C1 segment of cervical spinal cord (tissue), 14 donors: ENCODE measurements around the gene WWC1.
"Not testable (repeated sequence)": the region's sequence is repeated elsewhere in the genome, so short reads cannot be mapped to it uniquely, and the experiment has no call there.

ENCODE experiments used
- DNase-seq, 14 donors: peaks; one replicate each; lab custom pipeline; 2025; lab: John Stamatoyannopoulos, UW

The WWC1 gene

DNA sequence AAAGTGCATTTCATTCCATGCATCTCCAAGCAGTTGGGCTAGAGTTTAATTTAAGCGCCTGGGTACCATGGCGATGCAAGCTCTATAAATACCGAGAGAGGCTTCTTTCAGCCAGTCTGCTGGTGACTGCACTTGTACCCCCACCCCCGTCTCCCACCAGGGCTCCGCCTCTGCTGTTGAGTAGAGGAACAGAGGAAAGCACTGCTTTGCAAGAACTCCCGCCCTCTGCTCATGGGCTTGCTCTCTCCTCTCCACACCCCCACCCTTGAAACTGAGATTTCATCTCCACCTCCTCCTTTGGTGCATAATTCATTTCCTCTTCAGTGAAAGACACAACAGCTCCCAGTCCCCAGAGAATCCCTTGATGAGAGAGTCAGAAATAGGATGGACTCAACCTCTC lies 5.1 kb upstream of the WWC1 start:
- DNase-seq, result no peak

DNA sequence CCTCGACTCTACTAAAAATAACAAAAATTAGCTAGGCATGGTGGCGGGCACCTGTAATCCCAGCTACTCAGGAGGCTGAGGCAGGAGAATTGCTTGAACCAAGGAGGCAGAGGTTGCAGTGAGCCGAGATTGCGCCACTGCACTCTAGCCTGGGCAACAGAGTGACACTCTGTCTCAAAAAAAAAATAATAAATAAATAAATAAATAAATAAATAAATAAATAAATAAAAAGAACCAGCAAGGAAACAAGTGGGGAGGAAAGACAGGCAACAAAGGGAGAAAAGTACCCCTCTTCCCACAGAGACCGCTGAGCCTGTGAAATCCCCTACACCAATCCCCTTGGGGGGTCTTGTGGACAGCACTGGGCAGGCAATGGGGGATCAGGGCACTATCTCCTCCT lies 4.6 kb upstream of the WWC1 start:
- DNase-seq, result not testable (repeated sequence)

DNA sequence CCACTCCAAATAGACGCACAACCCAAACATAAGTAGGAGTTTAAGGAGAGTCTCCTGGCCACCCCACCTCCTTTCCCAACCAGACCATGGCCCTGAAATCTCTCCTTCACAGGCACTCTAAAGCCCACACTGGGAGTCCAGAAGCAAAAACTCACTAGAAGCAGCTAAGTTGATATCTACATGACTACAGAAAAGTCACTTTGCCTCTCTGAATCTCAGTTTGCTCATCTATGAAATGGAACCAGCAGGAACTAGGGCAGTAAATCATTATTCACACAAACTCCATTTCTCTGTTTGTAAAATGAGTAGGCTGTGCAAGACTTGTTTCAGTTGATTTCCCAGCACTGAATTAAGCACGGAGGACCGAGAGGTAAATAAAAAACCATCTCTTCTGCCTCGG lies 4.1 kb upstream of the WWC1 start:
- DNase-seq, result no peak

DNA sequence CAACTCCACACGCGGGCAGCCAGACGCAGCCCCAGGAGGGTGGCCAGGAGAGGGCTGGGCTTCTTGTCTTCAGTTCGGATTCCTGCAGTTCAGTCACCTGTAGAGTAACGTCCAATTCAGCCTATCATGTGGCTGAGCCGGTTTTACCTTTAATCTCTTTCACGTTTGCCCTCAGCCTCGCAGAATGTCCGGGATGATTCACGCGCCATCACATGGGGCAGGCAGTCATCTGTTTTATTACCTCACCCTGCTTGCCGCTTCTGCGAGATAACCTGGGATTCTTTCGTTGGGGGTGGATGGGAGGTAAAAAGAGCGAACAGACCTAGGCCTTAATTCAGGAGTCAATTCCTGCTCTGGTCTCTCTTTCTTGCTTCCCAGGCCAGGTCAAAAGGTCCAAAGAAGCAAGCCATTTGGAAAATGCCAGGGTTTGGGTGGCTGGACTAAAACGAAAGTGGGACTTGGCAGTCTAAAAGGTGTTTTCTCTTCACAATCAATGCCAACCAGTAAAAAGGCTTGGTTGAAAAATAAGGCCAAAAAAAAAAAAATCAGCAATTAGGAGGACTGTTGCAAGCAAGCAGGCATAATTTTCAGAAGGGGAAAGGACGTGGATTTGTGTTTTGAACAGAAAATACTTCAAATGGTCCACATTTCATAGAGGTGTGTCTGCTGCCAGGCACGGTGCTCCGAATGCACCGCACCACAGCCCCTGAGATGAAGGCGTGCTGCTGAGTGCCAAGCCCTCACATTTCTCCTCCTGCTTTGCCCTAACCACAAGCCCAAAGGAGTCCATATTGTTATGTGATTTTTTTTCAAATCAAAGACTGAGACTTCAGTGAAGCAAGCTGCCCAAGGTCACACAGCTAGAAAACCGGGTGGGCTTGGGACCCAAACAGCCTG lies 2.8 kb upstream of the WWC1 start:
- DNase-seq, result peak in 4 of 14 donors; percentile 10 to 43 (median 24)

DNA sequence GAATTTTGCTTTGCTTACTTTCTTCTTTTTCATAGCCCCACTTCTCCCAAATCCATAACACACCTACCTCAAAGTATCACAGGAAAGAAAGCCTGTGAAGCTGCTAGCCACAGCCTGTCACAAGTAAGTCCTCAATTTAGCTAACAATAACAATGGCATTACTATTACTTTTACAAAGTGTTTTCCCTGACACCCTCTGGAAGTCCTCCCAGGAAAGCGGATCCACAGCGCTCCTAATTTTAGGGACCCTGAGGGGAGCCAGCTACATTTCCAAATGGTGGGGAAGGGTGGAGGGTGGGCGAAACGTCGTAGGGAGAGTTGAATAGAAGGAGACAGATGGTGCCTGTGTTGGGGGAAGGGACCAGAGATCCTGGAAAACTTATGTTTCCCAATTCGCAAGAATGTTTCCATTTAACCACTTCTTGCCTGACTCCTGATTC lies 523 bp upstream of the WWC1 start:
- no peak for DNase-seq

DNA sequence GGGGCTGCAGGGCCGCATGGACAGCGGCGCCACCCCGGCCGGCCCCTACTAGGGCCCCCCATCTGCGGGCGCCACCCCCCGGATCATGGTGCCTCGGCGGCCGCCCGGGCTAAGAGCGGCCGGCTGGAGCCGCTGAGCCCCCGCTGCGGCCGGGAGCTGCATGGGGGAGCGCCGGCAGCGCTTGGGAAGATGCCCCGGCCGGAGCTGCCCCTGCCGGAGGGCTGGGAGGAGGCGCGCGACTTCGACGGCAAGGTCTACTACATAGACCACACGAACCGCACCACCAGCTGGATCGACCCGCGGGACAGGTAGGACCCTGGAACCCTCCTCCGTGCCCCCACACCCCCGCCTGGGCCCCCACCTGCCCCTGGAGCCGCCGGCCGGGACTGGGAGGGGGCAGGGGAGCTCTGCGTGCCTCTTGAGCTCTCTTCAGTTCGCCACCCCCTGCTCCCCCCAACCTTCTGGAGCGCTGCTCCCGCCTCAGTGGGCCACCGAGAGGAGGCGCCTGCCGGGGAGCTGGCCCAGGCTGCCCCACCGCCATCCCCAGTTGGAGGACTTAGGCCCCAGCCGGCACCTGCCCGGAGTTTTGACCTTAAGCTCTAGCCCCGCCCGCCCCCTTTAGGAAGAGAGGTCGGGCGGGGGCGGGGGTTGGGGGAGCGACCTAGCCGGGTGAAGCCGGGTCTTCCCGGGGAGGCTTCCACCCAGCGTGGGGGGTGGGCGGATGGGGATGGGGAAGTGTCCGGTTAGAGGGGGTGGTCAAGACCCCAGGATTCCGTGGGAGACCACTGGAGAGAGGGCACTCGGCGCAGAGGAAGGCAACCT lies 730 bp downstream of the WWC1 start:
- peak in 2 of 14 donors; percentile 42 to 56 for DNase-seq

DNA sequence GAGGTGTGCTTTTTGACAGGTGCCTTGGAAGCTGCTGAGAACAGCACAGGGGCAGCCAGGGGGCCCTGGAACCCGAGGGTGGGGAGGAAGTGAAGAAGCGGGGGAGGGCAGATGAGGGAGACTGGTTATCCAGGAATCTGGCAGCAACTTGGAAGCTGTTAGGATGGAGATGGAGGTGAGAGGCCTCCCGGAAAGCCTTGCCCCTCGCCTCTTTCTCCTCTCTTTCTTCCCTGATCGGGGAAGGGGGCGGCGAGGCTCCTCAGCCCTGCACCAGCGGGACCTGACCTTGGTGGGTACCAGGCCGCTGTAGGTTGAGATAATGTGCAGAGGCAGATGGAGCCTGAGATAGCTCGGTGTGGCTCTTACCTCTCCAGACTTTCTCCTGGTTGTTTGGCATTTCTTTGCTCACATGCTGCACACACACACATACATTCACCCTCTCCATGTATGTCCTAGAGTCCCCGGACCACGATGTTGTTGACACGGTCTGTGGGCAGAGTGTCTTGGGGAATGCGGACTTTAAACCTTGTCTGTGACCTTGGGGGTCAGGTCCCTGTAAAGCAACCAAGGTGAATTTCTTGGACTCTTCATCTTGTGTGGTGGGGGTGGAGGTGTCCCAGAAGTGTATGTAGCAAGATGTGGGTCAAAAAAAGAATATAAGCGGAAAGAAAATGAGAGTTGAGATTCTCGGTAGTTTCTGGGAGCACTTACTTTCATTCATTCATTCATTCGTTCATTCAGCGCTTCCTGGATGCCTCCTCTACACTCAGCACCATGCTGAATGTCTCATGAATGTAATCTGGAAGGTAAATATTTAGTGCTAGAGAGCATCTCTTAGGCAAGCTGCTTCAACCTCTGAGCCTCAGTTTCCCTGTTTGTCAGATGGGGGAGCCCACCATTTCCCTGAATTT lies 1.6 kb downstream of the WWC1 start:
- no peak for DNase-seq

DNA sequence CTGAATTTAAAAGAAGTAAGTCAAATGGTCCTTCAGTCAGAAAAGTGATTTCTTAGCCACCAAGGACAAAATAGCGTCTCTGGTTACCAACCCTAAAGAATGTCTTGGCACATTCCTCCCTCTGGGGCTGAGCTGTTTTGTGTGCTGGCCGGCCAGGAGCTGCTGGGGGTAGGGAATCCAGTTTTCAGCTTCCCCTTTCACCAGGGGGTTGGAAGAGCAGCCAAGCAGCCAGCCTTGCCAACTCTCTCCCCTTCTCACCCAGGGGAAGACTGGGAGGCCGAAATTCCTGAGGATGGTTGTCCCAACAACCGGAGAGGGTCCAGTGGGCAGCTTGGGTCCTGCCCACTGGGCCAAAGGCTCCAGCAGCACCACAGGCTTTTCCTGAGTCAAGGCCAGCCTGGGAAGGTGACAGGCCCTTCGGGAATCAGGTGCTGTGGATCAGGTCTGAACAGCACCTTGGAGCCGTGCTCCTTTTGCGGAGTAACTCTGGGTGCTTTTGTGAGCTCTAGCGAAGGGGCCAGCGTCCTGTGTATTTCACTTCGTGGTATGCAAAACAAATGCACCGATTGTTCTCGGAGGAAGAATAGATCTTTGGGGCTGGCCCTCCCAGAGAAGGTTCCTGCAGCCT lies 4.2 kb downstream of the WWC1 start:
- peak in 10 of 14 donors; percentile 19 to 84 (median 54) for DNase-seq

DNA sequence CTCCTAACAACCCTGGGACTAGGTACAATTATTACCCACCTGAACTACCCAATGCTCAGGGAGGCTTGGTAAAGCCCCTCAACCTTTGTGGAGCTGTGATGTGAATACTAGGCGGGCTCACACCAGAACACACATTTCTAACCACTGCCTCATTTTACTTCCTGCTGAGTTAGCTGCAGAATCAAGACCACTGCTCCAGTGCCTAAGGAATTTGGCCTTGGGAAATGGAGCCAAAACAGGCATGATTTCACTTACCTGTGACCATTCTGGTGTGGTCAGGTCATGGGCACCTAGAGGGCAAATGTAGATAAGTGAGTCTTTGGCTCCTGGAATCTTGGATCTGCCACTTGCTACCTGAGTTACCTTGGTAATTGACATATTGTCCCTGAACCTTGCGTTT lies 5.2 kb downstream of the WWC1 start:
- DNase-seq, result no peak

DNA sequence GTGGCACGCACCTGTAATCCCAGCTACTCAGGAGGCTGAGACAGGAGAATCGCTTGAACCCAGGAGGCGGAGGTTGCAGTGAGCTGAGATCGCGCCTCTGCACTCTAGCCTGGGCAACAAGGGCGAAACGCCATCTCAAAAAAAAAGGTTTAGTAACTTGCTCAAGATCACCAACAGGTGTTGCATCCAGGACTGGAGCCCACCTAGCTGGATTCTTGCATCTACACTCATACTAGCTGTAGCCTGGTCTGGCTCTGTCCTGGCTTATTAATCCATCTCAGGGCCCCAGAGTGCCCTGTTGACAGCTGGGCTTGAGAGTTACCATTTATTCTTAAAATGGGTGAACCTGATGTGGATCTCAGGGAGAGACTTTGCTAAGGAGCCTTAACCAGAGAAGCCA lies 7.5 kb downstream of the WWC1 start:
- no peak for DNase-seq

DNA sequence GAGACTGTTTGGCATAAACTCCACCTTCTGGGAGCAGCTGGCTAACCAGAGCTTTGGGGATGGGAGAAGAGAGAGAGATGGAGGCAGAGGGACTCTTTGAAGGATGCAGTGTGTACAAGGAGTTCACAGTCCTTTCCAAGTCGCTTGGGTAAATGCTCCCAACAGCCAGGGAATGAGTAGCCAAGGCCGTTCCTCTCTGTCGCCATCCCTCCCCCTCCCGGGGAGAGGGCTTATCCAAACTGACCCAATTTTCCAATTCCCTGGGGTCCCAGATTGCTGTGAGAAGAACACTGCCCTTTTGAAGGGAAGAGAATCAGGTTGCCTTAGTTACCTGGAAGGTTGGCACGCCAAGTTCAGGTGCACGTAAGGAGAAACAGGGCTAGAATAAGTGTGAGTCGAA lies 7.9 kb downstream of the WWC1 start:
- DNase-seq, result peak in 2 of 14 donors; percentile 33 to 42

DNA sequence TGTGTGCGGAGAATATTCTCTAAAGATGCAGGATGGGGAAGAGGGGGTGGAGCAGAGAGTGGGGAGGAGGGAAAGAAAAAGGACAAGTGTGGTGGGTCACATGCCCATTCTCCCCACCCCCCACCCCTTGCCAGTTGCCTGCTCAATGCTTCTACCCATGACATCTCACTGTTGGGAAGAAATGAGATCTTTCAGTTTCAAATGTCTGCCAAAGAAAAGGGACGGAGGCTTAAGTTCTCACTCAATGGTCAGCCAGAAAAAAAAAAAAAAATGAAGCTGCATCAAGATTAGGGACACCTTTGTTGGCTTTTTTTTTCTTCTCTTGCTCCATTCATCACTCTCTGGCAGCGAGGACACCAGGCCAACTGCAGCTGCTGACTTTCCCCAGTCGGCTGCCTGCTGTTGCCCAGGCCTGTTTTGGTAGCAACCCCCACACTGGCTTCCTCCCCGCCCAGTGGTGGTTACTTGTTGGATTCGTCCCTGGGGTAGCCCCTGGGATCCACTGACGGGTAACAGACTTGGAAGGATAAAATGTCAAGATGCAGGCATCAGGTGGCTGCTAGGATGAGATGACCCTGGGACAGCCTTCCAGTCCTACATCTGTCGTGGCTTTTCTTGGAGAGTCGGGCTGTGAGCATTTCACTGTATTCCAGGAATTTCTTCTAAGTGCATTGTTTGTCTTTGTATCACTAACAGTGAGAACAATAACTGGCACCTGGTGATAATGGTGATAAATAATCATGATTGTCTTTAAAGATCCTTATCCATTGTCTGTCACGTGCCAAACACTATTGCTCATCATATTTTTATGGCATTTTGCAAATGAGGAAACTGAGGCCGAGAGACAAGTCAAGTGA lies 9.1 kb downstream of the WWC1 start:
- peak in 6 of 14 donors; percentile 8 to 59 (median 49) for DNase-seq

DNA sequence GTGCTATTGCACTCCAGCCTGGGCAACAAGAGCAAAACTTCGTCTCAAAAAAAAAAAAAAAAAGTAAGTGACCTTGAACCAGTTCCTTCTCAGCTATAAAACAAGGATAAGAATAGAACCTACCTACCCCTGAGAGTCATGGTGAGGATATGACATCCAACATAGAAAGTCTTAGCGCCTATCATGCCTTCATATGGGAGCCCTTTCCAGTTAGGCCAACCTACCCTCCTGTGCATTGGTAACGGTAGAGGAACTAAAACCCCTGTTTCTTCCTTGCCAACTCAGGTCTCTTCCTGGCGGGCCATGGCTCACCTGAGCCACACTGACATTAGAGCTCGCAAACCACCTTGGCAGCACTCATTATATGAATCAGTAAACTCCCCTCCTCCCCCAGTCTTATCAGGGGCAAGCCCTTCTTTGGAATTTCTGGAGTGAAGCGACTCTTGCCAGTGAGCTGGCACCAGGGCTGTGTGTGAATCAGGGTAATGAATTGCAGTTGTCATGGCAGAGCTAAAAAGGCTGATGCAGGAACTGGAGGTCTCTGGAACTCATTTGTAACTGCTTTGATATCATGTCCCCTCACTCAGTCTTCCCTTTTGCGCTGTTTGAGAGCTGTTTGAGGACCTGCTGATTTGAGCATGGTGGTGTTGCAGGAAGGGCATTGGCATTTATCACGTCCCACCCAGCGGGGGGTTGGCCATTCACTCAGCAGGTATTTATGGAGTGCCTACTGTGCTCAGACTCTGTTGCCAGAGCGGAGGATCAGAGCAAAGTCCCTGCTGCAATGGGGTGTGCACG lies 10.3 kb downstream of the WWC1 start:
- no peak for DNase-seq

DNA sequence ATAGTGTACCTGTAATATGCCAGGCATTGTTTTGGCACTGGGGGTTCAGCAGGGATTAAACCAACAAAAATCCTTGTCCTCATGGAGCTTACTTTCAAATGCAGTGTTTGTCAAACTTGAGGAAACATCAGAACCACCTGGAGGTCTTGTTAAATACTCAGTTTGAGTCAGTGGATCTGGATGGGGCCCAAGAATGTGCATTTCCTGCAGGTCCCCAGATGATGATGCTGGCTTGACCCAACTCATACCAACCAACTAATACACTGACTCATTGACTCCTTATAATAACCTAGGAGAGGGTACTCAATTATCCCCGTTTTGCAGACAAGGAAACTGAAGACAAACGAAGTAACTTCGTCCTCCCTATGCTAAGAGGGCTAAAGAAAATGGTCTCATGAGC lies 11.3 kb downstream of the WWC1 start:
- DNase-seq, result no peak

DNA sequence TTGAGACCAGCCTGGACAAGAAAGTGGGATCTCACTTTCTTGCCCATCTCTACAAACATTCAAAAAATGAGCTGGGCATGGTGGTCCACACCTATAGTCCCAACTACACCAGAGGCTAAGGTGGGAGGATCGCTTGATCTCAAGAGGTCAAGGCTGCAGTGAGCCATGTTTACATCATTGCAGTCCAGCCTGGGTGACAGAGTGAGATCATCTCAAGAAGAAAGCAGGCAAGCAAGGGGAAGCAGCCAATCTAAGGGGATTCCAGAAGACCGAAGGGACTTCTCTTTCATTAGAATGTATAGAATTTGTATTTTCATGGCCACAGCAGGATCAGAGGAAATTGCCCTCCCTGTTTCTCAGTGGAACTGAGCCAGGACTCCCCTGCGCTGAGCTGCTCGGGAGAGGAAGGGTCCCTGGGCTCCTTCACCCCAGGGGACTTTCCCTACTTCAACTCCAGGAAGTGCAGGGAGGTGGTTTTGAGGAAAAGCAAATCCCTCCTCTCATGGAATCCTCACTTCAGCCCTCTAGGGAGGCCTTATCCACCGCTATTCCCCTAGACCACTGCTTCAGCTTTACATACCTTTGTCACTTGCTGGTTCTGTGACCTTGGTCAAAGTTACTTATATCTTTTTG lies 12.1 kb downstream of the WWC1 start:
- no peak for DNase-seq

DNA sequence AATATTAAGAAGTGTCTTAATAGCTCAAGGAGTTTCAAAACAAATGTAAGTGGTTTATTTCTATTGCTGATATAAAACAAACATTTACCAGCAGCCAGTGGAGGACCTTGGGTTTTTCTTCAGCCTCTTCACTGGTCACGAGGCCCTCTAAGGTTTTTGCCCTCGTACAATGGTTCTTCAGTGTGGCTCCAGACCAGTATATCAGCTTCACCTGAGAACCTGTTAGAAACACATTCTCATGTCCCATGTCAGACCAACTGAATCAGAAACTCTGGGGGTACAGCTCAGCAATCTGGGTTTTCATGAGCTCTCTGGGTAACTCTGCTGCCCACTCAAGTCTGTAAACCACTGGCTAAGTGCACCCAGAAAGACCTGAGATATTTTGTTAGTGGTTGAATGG lies 12.9 kb downstream of the WWC1 start:
- no peak for DNase-seq

DNA sequence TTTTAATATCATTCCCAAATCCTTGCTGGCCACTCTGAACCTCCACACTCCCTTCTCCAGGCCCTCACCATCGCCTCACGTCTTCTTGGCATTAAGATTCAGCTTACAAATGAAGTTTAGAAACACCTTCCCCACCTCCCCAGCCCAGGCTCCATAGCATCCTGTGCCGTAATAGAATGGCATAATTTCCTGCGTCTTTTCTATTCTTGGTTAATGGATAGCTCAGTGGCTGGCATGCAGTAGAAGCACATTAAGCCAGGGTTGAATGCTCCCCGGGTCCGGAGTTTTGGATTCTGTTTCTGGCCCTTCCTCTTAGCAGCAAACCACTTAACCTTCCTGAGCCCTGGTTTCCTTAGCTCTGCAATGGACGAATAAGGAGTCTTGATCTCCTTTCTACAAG lies 13.8 kb downstream of the WWC1 start:
- no peak for DNase-seq

DNA sequence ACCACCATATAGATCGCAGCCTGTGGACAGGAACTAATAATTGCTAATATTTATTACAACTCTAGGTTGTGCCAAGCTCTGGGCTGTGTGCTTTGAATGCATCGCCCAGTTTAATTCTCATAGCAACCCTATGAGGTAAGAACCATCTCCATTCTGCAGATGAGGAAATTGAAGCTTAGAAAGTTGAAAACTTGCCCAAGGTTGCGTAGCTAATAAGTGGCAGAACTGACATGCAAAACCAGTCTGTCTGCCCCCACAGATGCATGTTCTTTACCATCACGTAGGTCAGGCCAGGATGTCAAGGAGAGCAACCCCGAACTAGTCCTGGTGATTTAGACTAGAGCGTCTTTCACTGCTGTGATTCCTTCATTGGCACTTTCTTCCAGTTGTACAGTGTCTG lies 15.6 kb downstream of the WWC1 start:
- DNase-seq, result no peak
